ENCODE data around the gene BTBD7. TPM values are rescaled to one million over a fixed set of nuclear protein-coding genes. Genes with fewer than 3 reads are reported as not detected.

BTBD7 gene
- total RNA-seq, 1 donor from 2014 or later, result 53.2 TPM

DNA sequence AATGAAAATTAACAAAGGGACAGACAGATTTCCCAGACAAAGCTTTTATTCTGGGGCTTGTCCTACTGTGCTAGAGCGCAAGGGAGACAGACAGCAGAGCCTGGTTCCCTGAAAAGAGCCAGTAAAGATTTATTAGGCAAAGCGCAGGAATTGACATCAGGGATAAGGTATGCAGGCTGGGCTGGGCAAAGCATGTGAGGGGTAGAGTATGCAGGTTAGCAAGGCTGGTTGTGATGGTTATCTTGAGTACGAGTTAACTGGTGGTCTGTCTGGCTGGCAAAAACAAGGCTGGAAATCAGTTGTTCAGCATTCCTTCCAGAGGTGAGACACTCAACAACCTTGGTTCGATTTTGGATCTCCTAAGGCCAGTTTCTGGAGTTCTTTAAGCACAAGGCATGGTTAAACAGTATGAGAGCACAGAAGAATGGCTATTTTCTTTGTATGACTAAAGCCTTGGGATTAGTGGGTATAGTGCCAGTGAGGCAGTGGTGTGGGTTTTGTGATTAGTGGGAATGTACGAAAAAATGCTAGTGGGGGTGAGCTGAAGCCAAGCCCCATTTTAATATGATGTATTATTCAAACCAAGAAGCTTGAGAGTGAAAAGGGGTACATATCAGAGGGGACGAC, 30.9 kb downstream of the BTBD7 start:
- Histone ChIP-seq H3K36me3 (ENCODE audit: insufficient read depth, low read length) (no peaks in the 10 kb centered on the region), H3K4me3 (ENCODE audit: insufficient read depth, low read depth, low read length) (no peak overlapping the region), H3K27me3 (ENCODE audit: insufficient read depth, low read length) (no peaks in the 10 kb centered on the region), H3K27ac (ENCODE audit: low read depth, low read length) (peak overlapping the region; percentile 75), H2AFZ (ENCODE audit: low read depth, low read length) (no peak overlapping the region), H3K4me2 (ENCODE audit: low read length) (peak overlapping the region; percentile 66), H4K20me1 (ENCODE audit: insufficient read depth, low read length) (peaks cover 64% of the 10 kb centered on the region), H3K79me2 (ENCODE audit: insufficient read depth, low read length) (peaks cover 94% of the 10 kb centered on the region), H3K9ac (ENCODE audit: low read length) (peak overlapping the region; percentile 58), H3K9me3 (ENCODE audit: insufficient read depth, low read depth, low read length) (no peaks in the 10 kb centered on the region), H3K4me1 (ENCODE audit: insufficient read depth, low read length) (peaks cover 7% of the 10 kb centered on the region)
- peak; percentile 73 for DNase-seq (ENCODE audit: low read depth)
- peak overlapping the region; percentile 61 for H3K4me3 Mint-ChIP-seq (ENCODE audit: unreplicated experiment)
- TF ChIP-seq, protein P1, sequence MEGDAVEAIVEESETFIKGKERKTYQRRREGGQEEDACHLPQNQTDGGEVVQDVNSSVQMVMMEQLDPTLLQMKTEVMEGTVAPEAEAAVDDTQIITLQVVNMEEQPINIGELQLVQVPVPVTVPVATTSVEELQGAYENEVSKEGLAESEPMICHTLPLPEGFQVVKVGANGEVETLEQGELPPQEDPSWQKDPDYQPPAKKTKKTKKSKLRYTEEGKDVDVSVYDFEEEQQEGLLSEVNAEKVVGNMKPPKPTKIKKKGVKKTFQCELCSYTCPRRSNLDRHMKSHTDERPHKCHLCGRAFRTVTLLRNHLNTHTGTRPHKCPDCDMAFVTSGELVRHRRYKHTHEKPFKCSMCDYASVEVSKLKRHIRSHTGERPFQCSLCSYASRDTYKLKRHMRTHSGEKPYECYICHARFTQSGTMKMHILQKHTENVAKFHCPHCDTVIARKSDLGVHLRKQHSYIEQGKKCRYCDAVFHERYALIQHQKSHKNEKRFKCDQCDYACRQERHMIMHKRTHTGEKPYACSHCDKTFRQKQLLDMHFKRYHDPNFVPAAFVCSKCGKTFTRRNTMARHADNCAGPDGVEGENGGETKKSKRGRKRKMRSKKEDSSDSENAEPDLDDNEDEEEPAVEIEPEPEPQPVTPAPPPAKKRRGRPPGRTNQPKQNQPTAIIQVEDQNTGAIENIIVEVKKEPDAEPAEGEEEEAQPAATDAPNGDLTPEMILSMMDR (IDR thresholded peaks at IDR 0.05; ENCODE audit: insufficient read depth, low read depth, low read length), result no peak
- no peak for TF ChIP-seq EZH2 (IDR thresholded peaks at IDR 0.05; ENCODE audit: insufficient read depth, low read length)
- peaks cover 53% of the 10 kb centered on the region for H3K4me1 Mint-ChIP-seq (ENCODE audit: low read depth, unreplicated experiment)
- H3K9me3 Mint-ChIP-seq (ENCODE audit: unreplicated experiment), result no peaks in the 10 kb centered on the region
- peak overlapping the region; percentile 91 for H3K27ac Mint-ChIP-seq (ENCODE audit: unreplicated experiment)
- no peak for FAIRE-seq
- peaks cover 3% of the 10 kb centered on the region for H3K36me3 Mint-ChIP-seq (ENCODE audit: low read depth, unreplicated experiment)
- H3K27me3 Mint-ChIP-seq (ENCODE audit: low read depth, unreplicated experiment), result no peaks in the 10 kb centered on the region

GRCh38 chr14:93299866-93300265, 33.0 kb downstream of the BTBD7 start:
- Histone ChIP-seq H3K27me3 (ENCODE audit: insufficient read depth, low read length) (no peaks in the 10 kb centered on the region), H3K9me3 (ENCODE audit: insufficient read depth, low read depth, low read length) (no peaks in the 10 kb centered on the region), H3K36me3 (ENCODE audit: insufficient read depth, low read length) (no peaks in the 10 kb centered on the region), H3K4me3 (ENCODE audit: insufficient read depth, low read depth, low read length) (no peak overlapping the region), H3K27ac (ENCODE audit: low read depth, low read length) (no peak overlapping the region), H3K9ac (ENCODE audit: low read length) (no peak overlapping the region), H3K4me2 (ENCODE audit: low read length) (no peak overlapping the region), H4K20me1 (ENCODE audit: insufficient read depth, low read length) (peaks cover 66% of the 10 kb centered on the region), H2AFZ (ENCODE audit: low read depth, low read length) (no peak overlapping the region), H3K79me2 (ENCODE audit: insufficient read depth, low read length) (peaks cover 92% of the 10 kb centered on the region), H3K4me1 (ENCODE audit: insufficient read depth, low read length) (peaks cover 7% of the 10 kb centered on the region)
- no peaks in the 10 kb centered on the region for H3K27me3 Mint-ChIP-seq (ENCODE audit: low read depth, unreplicated experiment)
- H3K4me3 Mint-ChIP-seq (ENCODE audit: unreplicated experiment), result no peak overlapping the region
- H3K36me3 Mint-ChIP-seq (ENCODE audit: low read depth, unreplicated experiment), result peaks cover 3% of the 10 kb centered on the region
- no peak overlapping the region for H3K27ac Mint-ChIP-seq (ENCODE audit: unreplicated experiment)
- H3K4me1 Mint-ChIP-seq (ENCODE audit: low read depth, unreplicated experiment), result peaks cover 46% of the 10 kb centered on the region
- DNase-seq (ENCODE audit: low read depth) (no peak), FAIRE-seq (no peak)
- no peak for TF ChIP-seq EZH2 (IDR thresholded peaks at IDR 0.05; ENCODE audit: insufficient read depth, low read length)
- TF ChIP-seq, protein P1 (IDR thresholded peaks at IDR 0.05; ENCODE audit: insufficient read depth, low read depth, low read length), result no peak
- H3K9me3 Mint-ChIP-seq (ENCODE audit: unreplicated experiment), result no peaks in the 10 kb centered on the region

DNA sequence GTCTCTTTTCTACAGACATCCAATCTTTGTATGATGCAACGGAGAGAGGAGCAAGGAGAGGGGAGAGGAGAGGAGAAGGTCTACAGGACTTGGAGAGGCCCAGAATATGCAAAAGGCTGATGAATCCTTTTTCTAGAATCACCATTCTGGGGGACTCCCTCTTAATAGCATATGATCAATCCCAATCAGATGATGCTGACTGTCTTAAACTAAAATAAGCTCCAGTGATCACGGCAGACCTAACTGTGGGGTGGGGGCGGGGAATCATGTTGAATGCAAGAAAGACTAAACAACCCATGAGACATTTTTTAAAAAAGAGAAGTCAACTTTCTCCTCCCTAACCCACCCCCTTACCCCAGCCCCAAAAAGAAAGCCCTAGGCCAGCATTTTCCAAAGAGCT, 33.4 kb downstream of the BTBD7 start:
- Mint-ChIP-seq H3K27ac (ENCODE audit: unreplicated experiment) (peak overlapping the region; percentile 59), H3K4me1 (ENCODE audit: low read depth, unreplicated experiment) (peaks cover 42% of the 10 kb centered on the region)
- no peak overlapping the region for H3K4me2 ChIP-seq (ENCODE audit: low read length)

More for the DNA sequence above, 33.4 kb downstream of the BTBD7 start:
- no peaks in the 10 kb centered on the region for H3K9me3 ChIP-seq (ENCODE audit: insufficient read depth, low read depth, low read length)
- H3K79me2 ChIP-seq (ENCODE audit: insufficient read depth, low read length), result peaks cover 92% of the 10 kb centered on the region
- Mint-ChIP-seq H3K9me3 (ENCODE audit: unreplicated experiment) (no peaks in the 10 kb centered on the region), H3K36me3 (ENCODE audit: low read depth, unreplicated experiment) (no peaks in the 10 kb centered on the region), H3K27me3 (ENCODE audit: low read depth, unreplicated experiment) (no peaks in the 10 kb centered on the region), H3K4me3 (ENCODE audit: unreplicated experiment) (no peak overlapping the region)
- DNase-seq (ENCODE audit: low read depth), result no peak
- no peaks in the 10 kb centered on the region for H3K36me3 ChIP-seq (ENCODE audit: insufficient read depth, low read length)
- H3K27me3 ChIP-seq (ENCODE audit: insufficient read depth, low read length), result no peaks in the 10 kb centered on the region
- no peak overlapping the region for H3K9ac ChIP-seq (ENCODE audit: low read length)
- no peak overlapping the region for H3K4me3 ChIP-seq (ENCODE audit: insufficient read depth, low read depth, low read length)
- no peak overlapping the region for H2AFZ ChIP-seq (ENCODE audit: low read depth, low read length)
- TF ChIP-seq, protein P1 (IDR thresholded peaks at IDR 0.05; ENCODE audit: insufficient read depth, low read depth, low read length), result no peak
- no peak for TF ChIP-seq EZH2 (IDR thresholded peaks at IDR 0.05; ENCODE audit: insufficient read depth, low read length)
- H4K20me1 ChIP-seq (ENCODE audit: insufficient read depth, low read length), result peaks cover 63% of the 10 kb centered on the region
- no peak overlapping the region for H3K27ac ChIP-seq (ENCODE audit: low read depth, low read length)
- FAIRE-seq, result no peak
- peaks cover 7% of the 10 kb centered on the region for H3K4me1 ChIP-seq (ENCODE audit: insufficient read depth, low read length)

Data from astrocyte (in vitro differentiated cells and primary cell).